Endothelial cell of umbilical vein (primary cell): Measurements from ENCODE around the gene BCL7C. TPM values are rescaled to one million over a fixed set of nuclear protein-coding genes. Genes with fewer than 3 reads are reported as not detected.

Experiments
- BruUV-seq: library from RNA; stranded (reverse); fragments of 400-500 nt; replicated peaks from 2 replicates; lab custom pipeline; 2021; lab: Mats Ljungman, UMichigan
- CTCF ChIA-PET: fragments of 300-600, 350-600 bp; sonication (Branson Sonifier 250); formaldehyde crosslinking; loops from one replicate; lab custom pipeline; 2021; ENCODE audit warnings: antibody characterized with exemption, inconsistent platforms; lab: Charles Lee
- POLR2A ChIA-PET: fragments of 300-600, 350-600 bp; sonication (Branson Sonifier 250); formaldehyde crosslinking; loops from one replicate; lab custom pipeline; 2021; ENCODE audit warnings: antibody characterized with exemption, inconsistent platforms; lab: Charles Lee
- DNase-seq: peaks from one replicate; pipeline ENCODE4 v3.0.0-alpha.2; 2011; ENCODE audit warnings: low read depth, low spot score
- FAIRE-seq: peaks from 2 replicates; lab custom pipeline; 2011; peaks lifted over from hg19 to GRCh38; lab: Jason Lieb, UNC
- H2AFZ ChIP-seq: 2 replicates; pipeline ENCODE4 v1.6.0; 2012; ENCODE audit warnings: low read depth, low read length, control low read depth, inconsistent platforms
- H3K27ac ChIP-seq: 2 replicates; pipeline ENCODE4 v1.5.1; 2011; ENCODE audit warnings: low read depth, mild to moderate bottlenecking, control low read depth, low read length, moderate library complexity; ENCODE audit not compliant: insufficient read depth
- H3K27me3 ChIP-seq, 2 experiments: 2 replicates each; pipeline versions ENCODE4 v1.6.0 to v1.6.1; 2011; ENCODE audit warnings: low read length in 2 of 2, mixed read lengths in 1 of 2; ENCODE audit not compliant: control insufficient read depth in 2 of 2, insufficient read depth in 2 of 2
- H3K36me3 ChIP-seq, 2 experiments: 2 replicates in 1 of 2; 3 replicates in 1 of 2; pipeline ENCODE4 v1.5.1; 2011; ENCODE audit warnings: low read length in 2 of 2, mild to moderate bottlenecking in 1 of 2, moderate library complexity in 1 of 2; ENCODE audit not compliant: control insufficient read depth in 2 of 2, insufficient read depth in 2 of 2; ENCODE audit errors: extremely low read depth in 1 of 2
- H3K4me1 ChIP-seq: 3 replicates; pipeline ENCODE4 v1.5.1; 2011; ENCODE audit warnings: mild to moderate bottlenecking, low read length; ENCODE audit not compliant: control insufficient read depth, insufficient read depth; ENCODE audit errors: extremely low read depth
- H3K4me2 ChIP-seq: 2 replicates; pipeline ENCODE4 v1.6.1; 2011; ENCODE audit warnings: low read length, control low read depth, mixed read lengths; ENCODE audit not compliant: insufficient read depth
- H3K4me3 ChIP-seq, 3 experiments: fragments of 200-600 bp in 1 of 3; sonication (generic), shearing (Covaris generic) in 1 of 3; replicated peaks in 1 of 3; 2 replicates each; pipeline ENCODE4 v1.5.1; 2011 to 2016; ENCODE audit warnings: control low read depth in 3 of 3, low read length in 3 of 3, mild to moderate bottlenecking in 2 of 3, inconsistent platforms in 1 of 3, low read depth in 1 of 3, moderate library complexity in 1 of 3; ENCODE audit not compliant: insufficient read depth in 1 of 3
- H3K79me2 ChIP-seq: 2 replicates; pipeline ENCODE4 v1.6.0; 2012; ENCODE audit warnings: low read length, inconsistent platforms; ENCODE audit not compliant: control insufficient read depth, insufficient read depth
- H3K9ac ChIP-seq: replicated peaks from 2 replicates; pipeline ENCODE3; 2011; ENCODE audit warnings: low read length, control low read depth; ENCODE audit not compliant: insufficient read depth; ENCODE audit errors: extremely low read depth
- H3K9me1 ChIP-seq: replicated peaks from 3 replicates; pipeline ENCODE4 v1.6.0; 2011; ENCODE audit warnings: mild to moderate bottlenecking, low read length; ENCODE audit not compliant: control insufficient read depth, insufficient read depth; ENCODE audit errors: extremely low read depth
- H3K9me3 ChIP-seq: replicated peaks from 2 replicates; pipeline ENCODE4 v1.5.1; 2012; ENCODE audit warnings: low read length, inconsistent platforms; ENCODE audit not compliant: control insufficient read depth, insufficient read depth
- H4K20me1 ChIP-seq: replicated peaks from 2 replicates; pipeline ENCODE3; 2011; ENCODE audit warnings: mild to moderate bottlenecking, low read length; ENCODE audit not compliant: control insufficient read depth, insufficient read depth; ENCODE audit errors: extremely low read depth
- EZH2 ChIP-seq: IDR thresholded peaks from 2 replicates; pipeline ENCODE4 v1.6.1; 2012; ENCODE audit warnings: borderline replicate concordance, low read depth, mild to moderate bottlenecking, moderate library complexity, low read length, inconsistent platforms; ENCODE audit not compliant: severe bottlenecking
- GATA2 ChIP-seq: IDR thresholded peaks from 2 replicates; pipeline ENCODE4 v1.7.0; 2011; ENCODE audit warnings: low read depth, mild to moderate bottlenecking, moderate library complexity, mixed read lengths, low read length; ENCODE audit not compliant: insufficient read length, insufficient read depth
- JUN ChIP-seq: IDR thresholded peaks from 2 replicates; pipeline ENCODE4 v1.6.1; 2011; ENCODE audit warnings: borderline replicate concordance, low read depth; ENCODE audit not compliant: insufficient read length, insufficient read depth
- dilution Hi-C: fragments of 300-500 bp; cut with MboI; formaldehyde crosslinking; loops from one replicate; pipeline ENCODE4 v1.15.0; 2019; ENCODE audit warnings: low sequenced_read_pairs; ENCODE audit not compliant: extremely low pct_ligation_motif_present
- intact Hi-C: fragments of 100-400 bp; cut with micrococcal nuclease; formaldehyde crosslinking; loops from one replicate; pipeline ENCODE4 v1.10.0; 2022
- polyA plus RNA-seq, 4 experiments: library from polyadenylated mRNA; depleted of rRNA in 3 of 4; stranded (reverse) in 3 of 4; unstranded in 1 of 4; fragments of >200 nt; gene quantifications; 2 replicates each; pipeline versions ENCODE4 v1.2.1 to v1.2.3, GENCODE V29; 2011 to 2012; ENCODE audit warnings: missing spikeins in 1 of 4
- total RNA-seq: library from RNA; stranded (reverse); gene quantifications from 2 replicates; pipeline ENCODE4 v1.2.3, GENCODE V29; 2021
- TF ChIP-seq, protein P1 (sequence below), 2 donors: IDR thresholded peaks; 1 replicate in 1 of 2; 2 replicates in 1 of 2; pipeline ENCODE4 v1.5.1; 2011; ENCODE audit warnings: low read length in 2 of 2, mild to moderate bottlenecking in 2 of 2, moderate library complexity in 2 of 2, control low read depth in 1 of 2, inconsistent platforms in 1 of 2, low read depth in 1 of 2; ENCODE audit not compliant: insufficient read depth in 1 of 2; ENCODE audit errors: extremely low read depth in 1 of 2

Gene BCL7C
- total and polyA plus RNA-seq, 2 donors (not counting 3 experiments of a cell fraction or from before 2014, with no cell fraction given): 30.2 to 38.3 TPM

DNA sequence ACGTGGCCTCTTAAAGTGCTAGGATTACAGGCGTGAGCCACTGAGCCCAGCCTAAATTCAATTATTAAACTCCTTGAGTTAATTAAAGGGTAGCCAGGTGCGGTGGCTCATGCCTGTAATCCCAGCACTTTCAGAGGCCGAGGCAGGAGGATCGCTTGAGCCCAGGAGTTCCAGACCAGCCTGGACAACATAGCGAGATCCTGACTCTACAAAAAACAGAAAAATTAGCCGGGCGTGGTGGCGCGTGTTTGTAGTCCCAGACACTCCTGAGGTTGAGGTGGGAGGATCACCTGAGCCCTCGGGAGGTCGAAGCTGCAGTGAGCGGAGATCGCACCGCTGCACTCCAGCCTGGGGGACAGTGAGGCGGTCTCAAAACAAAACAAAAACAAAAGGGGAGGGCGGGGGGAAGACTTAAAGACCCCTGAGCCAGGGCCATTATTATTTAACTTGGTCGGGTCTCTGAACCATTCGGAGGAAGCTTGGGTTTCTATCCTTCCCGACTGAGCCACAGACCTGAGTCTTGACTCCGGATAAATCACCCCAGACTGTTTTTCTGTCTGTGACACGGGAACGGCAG, 19.5 kb downstream of the BCL7C start:
- intact Hi-C loops: loop anchor here (2.0 kb wide), 1 partner anchor 70 kb away; no protein-coding TSS in a partner anchor
- Histone ChIP-seq H3K9ac (peak overlapping the region; percentile 96), H3K79me2 (no peaks in the 10 kb centered on the region), H3K9me3 (no peaks in the 10 kb centered on the region), H3K4me2 (peak overlapping the region; percentile 87), H3K27me3 (no peaks in the 10 kb centered on the region), H3K9me1 (no peaks in the 10 kb centered on the region), H3K36me3 (peaks cover 0 to 5% of the 10 kb centered on the region in 2 experiments), H3K4me3 (peak overlapping the region; percentile 61 to 83 (median 80)), H4K20me1 (no peaks in the 10 kb centered on the region), H3K4me1 (peaks cover 20% of the 10 kb centered on the region), H3K27ac (peak overlapping the region; percentile 85), H2AFZ (peak overlapping the region; percentile 91)
- dilution Hi-C loops: no loop called here
- no peak for TF ChIP-seq JUN
- TF ChIP-seq EZH2: no peak
- TF ChIP-seq, protein P1, sequence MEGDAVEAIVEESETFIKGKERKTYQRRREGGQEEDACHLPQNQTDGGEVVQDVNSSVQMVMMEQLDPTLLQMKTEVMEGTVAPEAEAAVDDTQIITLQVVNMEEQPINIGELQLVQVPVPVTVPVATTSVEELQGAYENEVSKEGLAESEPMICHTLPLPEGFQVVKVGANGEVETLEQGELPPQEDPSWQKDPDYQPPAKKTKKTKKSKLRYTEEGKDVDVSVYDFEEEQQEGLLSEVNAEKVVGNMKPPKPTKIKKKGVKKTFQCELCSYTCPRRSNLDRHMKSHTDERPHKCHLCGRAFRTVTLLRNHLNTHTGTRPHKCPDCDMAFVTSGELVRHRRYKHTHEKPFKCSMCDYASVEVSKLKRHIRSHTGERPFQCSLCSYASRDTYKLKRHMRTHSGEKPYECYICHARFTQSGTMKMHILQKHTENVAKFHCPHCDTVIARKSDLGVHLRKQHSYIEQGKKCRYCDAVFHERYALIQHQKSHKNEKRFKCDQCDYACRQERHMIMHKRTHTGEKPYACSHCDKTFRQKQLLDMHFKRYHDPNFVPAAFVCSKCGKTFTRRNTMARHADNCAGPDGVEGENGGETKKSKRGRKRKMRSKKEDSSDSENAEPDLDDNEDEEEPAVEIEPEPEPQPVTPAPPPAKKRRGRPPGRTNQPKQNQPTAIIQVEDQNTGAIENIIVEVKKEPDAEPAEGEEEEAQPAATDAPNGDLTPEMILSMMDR (IDR thresholded peaks at IDR 0.05; ENCODE audit: extremely low read depth in 1 of 2, insufficient read depth in 1 of 2, low read depth in 1 of 2, low read length in 2 of 2): no peak
- TF ChIP-seq GATA2: no peak
- POLR2A ChIA-PET: interaction anchor here (0.8 to 1.1 kb wide), 2 partner anchors 30 to 69 kb away, joined by 3 to 4 read pairs; no protein-coding TSS in a partner anchor
- FAIRE-seq (no peak), DNase-seq (no peak)
- CTCF ChIA-PET: interaction anchor here (1.1 to 6.0 kb wide), 5 partner anchors 27 to 69 kb away, joined by 3 to 30 read pairs (median 9); no protein-coding TSS in a partner anchor
- BruUV-seq: no TSS peak
